Fibroblast of villous mesenchyme (primary cell): ENCODE data around the gene SPON1. TPM values are rescaled to one million over a fixed set of nuclear protein-coding genes. Genes with fewer than 3 reads are reported as not detected.

Source experiments
- DNase-seq: peaks from one replicate; pipeline ENCODE4 v3.0.0-alpha.2; 2010; ENCODE audit warnings: low read depth
- H3K4me3 ChIP-seq: 2 replicates; pipeline ENCODE4 v1.5.1; 2011; ENCODE audit warnings: low read depth, mild to moderate bottlenecking, low read length
- CTCF ChIP-seq: IDR thresholded peaks from 2 replicates; pipeline ENCODE4 v1.5.1; 2012; ENCODE audit warnings: low read depth, mild to moderate bottlenecking, low read length; ENCODE audit not compliant: insufficient read depth
- total RNA-seq: library from RNA; depleted of rRNA; stranded (reverse); fragments of >200 nt; gene quantifications from 2 replicates; pipeline ENCODE4 v1.2.3, GENCODE V29; 2012

SPON1 gene
- total RNA-seq, 1 donor, result 0.43 TPM

GRCh38 chr11:13944016-13944415, 18.5 kb upstream of the SPON1 start:
- no peak for TF ChIP-seq CTCF
- DNase-seq, result no peak
- no peak overlapping the region for H3K4me3 ChIP-seq

GRCh38 chr11:13944911-13945425, 17.6 kb upstream of the SPON1 start:
- no peak for TF ChIP-seq CTCF
- DNase-seq, result no peak
- no peak overlapping the region for H3K4me3 ChIP-seq

- no peak overlapping the region for H3K4me3 ChIP-seq
- DNase-seq, result no peak
- TF ChIP-seq CTCF, result no peak
Observed at GRCh38 chr11:13947379-13947778, 15.1 kb upstream of the SPON1 start.

GRCh38 chr11:13949876-13950275, 12.6 kb upstream of the SPON1 start:
- H3K4me3 ChIP-seq, result no peak overlapping the region
- DNase-seq, result no peak
- no peak for TF ChIP-seq CTCF

GRCh38 chr11:13952221-13952620, 10.3 kb upstream of the SPON1 start:
- DNase-seq, result no peak
- no peak overlapping the region for H3K4me3 ChIP-seq
- TF ChIP-seq CTCF, result no peak

GRCh38 chr11:13952668-13953067, 9.9 kb upstream of the SPON1 start:
- no peak for DNase-seq
- H3K4me3 ChIP-seq, result no peak overlapping the region
- no peak for TF ChIP-seq CTCF

- DNase-seq, result no peak
- TF ChIP-seq CTCF, result no peak
- no peak overlapping the region for H3K4me3 ChIP-seq
Observed at GRCh38 chr11:13954591-13954990, 7.9 kb upstream of the SPON1 start.
